Psoas muscle (tissue), 8 donors: ENCODE results near the gene CNEP1R1. TPM values are rescaled to one million over a fixed set of nuclear protein-coding genes. Genes with fewer than 3 reads are reported as not detected.

Experiments
- ATAC-seq, 4 donors: fragments of 200-7000 bp; cut with Tn5 transposase; one replicate each; pipeline ENCODE4 v1.9.1; 2020; ENCODE audit warnings: moderate library complexity in 3 of 4, mild to moderate bottlenecking in 2 of 4
- DNase-seq, 2 donors: peaks; one replicate each; pipeline ENCODE4 v3.0.0-alpha.2; 2020
- H3K27ac ChIP-seq: fragments of 200-600 bp; one replicate; pipeline ENCODE4 v1.8.0; 2022
- H3K27me3 ChIP-seq, 3 donors: fragments of 200-600 bp in 1 of 3; one replicate each; pipeline versions ENCODE4 v1.6.1 to v1.8.0; 2013 to 2022; ENCODE audit warnings: low read length in 2 of 3, mild to moderate bottlenecking in 2 of 3, moderate library complexity in 1 of 3; ENCODE audit not compliant: insufficient read depth in 3 of 3
- H3K36me3 ChIP-seq, 2 donors: fragments of 200-600 bp in 1 of 2; one replicate each; pipeline versions ENCODE4 v1.6.1 to v1.8.0; 2013 to 2022; ENCODE audit warnings: low read depth in 1 of 2, mild to moderate bottlenecking in 1 of 2, moderate library complexity in 1 of 2; ENCODE audit not compliant: insufficient read depth in 1 of 2
- H3K4me1 ChIP-seq: fragments of 200-600 bp; one replicate; pipeline ENCODE4 v1.8.0; 2022
- H3K4me3 ChIP-seq: fragments of 200-600 bp; one replicate; pipeline ENCODE4 v1.8.0; 2022; ENCODE audit warnings: mild to moderate bottlenecking
- H3K9me3 ChIP-seq: fragments of 200-600 bp; one replicate; pipeline ENCODE4 v1.8.0; 2022
- CTCF ChIP-seq: fragments of 200-600 bp; IDR thresholded peaks from one replicate; pipeline ENCODE4 v1.8.0; 2022; ENCODE audit warnings: antibody characterized with exemption
- WGBS, 3 donors: extraction: QIAGEN DNeasy Blood & Tissue Kit; methylation state at CpG; one replicate each; pipeline versions ENCODE4 v1.1.6 to v1.1.7; 2013; 5-methylcytosine and 5-hydroxymethylcytosine counted together
- intact Hi-C, 2 donors: fragments of 100-400 bp; cut with DNase I; formaldehyde crosslinking; loops; one replicate each; pipeline versions ENCODE4 v1.11.0 to v1.14.2; 2022
- polyA plus RNA-seq, 3 donors: library from polyadenylated mRNA; stranded (reverse); fragments of 200-250 nt; gene quantifications; one replicate each; pipeline ENCODE4 v1.2.3, GENCODE V29; 2013
- total RNA-seq, 4 donors: library from RNA; stranded (reverse); fragmentation: NEBNext Ultra II Directional in 2 of 4; extraction: Animal tissue kit (Norgen Biotek cat#: 25700) in 2 of 4; gene quantifications; one replicate each; pipeline versions ENCODE4 v1.2.1 to v1.2.4, GENCODE V29; 2021 to 2023
- donor health status: healthy with polysubstance abuse.
- donor health status: DM: no; HTN: no; CAD: no; lungs with moderate emphysema.
- donor health status: Bipolar disorder and iron deficiency.
- donor health status: healthy.
- donor health status: DM: yes; HTN: yes; CAD: no.
- donor health status: DM: no; HTN: no; CAD: no.
- donor health status: DM: no; HTN: no; CAD: no.
- donor health status: DM: yes; HTN: yes; CAD: no.

The CNEP1R1 gene
- total and polyA plus RNA-seq, 7 donors: 10.9 to 45.5 (median 15.3) TPM

DNA sequence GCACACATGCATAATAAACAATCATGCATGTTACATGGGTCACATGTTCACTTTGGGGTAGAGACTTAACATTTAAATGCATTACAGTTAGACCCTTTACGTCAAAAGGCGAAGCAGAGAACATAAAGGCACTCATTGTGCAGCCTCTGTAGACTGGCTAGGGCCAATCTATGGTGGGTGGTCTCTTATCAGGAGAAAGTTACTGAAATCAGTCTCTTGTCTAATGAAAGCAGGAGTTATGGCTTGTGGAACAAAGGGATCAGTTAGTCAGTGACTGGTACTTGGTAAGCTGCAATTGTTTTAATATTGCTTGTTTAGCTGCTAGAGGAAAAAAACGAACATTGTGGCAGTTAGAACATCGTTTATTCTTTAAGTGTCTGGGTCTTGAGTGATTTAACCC, 1.4 kb upstream of the CNEP1R1 start:
- WGBS, 3 donors: 45 to 51% (median 49%) methylated on average over 4 of the region's 4 CpGs
- TF ChIP-seq CTCF: no peak

DNA sequence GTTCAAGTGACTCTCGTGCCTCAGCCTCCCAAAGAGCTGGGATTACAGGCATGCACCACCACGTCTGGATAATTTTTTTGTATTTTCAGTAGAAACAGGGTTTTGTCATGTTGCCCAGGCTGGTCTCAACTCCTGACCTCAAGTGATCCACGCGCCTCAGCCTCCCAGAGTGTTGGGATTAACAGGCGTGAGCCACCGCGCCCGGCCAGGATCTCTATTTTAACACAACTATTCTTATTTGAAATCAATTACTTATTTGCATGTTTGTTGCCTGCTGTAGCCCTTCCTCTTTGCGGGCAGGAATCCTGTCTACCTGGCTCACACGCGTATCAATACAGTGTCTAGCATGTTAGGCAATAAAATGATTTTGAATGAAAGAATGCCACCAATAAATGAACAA, 818 bp upstream of the CNEP1R1 start:
- H3K36me3 ChIP-seq: peaks cover 0 to 14% of the 10 kb centered on the region in 2 donors
- H3K27ac ChIP-seq: no peak overlapping the region
- peaks cover 10% of the 10 kb centered on the region for H3K4me1 ChIP-seq
- ATAC-seq (no peak), DNase-seq (no peak)
- TF ChIP-seq CTCF: no peak
- no peaks in the 10 kb centered on the region for H3K9me3 ChIP-seq
- WGBS, 3 donors: 89 to 93% (median 90%) methylated on average over 11 of the region's 11 CpGs
- intact Hi-C loops: loop anchor here in 1 of 2 donors (2.0 to 10.0 kb wide), 5 partner anchors 43 to 781 kb away; partner anchors contain the start of gene BRD7
- no peaks in the 10 kb centered on the region for H3K27me3 ChIP-seq
- H3K4me3 ChIP-seq: no peak overlapping the region

More for the DNA sequence above, 1.4 kb upstream of the CNEP1R1 start:
- ATAC-seq: no peak
- Histone ChIP-seq H3K4me3 (no peak overlapping the region), H3K27ac (no peak overlapping the region), H3K36me3 (peaks cover 0 to 9% of the 10 kb centered on the region in 2 donors), H3K9me3 (no peaks in the 10 kb centered on the region), H3K4me1 (peaks cover 10% of the 10 kb centered on the region), H3K27me3 (no peaks in the 10 kb centered on the region)
- DNase-seq: no peak
- intact Hi-C loops: loop anchor here in 1 of 2 donors (2.0 to 10.0 kb wide), 5 partner anchors 43 to 781 kb away; partner anchors contain the start of gene BRD7

DNA sequence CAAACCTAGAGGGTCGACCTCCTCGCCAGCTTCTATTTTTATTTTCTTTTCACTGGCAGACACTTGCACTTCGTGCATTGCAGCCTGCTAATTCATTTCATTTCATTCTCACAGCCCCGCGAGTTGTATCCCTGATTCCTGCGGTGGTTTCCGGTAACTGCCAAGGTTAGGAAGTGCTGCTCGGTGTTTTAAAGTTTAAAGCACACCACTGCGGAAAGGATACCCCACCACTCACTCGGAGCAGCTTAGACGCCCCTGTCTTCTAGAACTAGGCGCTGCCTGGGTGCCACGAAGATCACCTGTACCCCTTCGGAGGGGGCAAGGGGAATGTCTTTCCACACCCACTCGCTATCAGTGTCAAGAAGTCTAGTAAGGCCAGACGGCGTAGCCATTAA, 509 bp downstream of the CNEP1R1 start:
- intact Hi-C loops: loop anchor here in 1 of 2 donors (2.0 to 10.0 kb wide), 5 partner anchors 41 to 779 kb away; partner anchors contain the start of gene BRD7
- 0% methylated on average over 17 of the region's 17 CpGs for WGBS, 3 donors
- peaks cover 10% of the 10 kb centered on the region for H3K4me1 ChIP-seq
- peaks cover 0 to 26% of the 10 kb centered on the region in 2 donors for H3K36me3 ChIP-seq
- peak overlapping the region; percentile 85 for H3K27ac ChIP-seq
- DNase-seq (no peak), ATAC-seq (peak in 1 of 4 donors; percentile 4)
- H3K9me3 ChIP-seq: no peaks in the 10 kb centered on the region
- H3K4me3 ChIP-seq: peak overlapping the region; percentile 100
- no peaks in the 10 kb centered on the region for H3K27me3 ChIP-seq
- TF ChIP-seq CTCF: no peak

GRCh38 chr16:50027829-50028228, 2.8 kb downstream of the CNEP1R1 start:
- Histone ChIP-seq H3K4me1 (peaks cover 10% of the 10 kb centered on the region), H3K27me3 (no peaks in the 10 kb centered on the region), H3K9me3 (no peaks in the 10 kb centered on the region), H3K4me3 (no peak overlapping the region), H3K27ac (no peak overlapping the region), H3K36me3 (peaks cover 5 to 49% of the 10 kb centered on the region in 2 donors)
- WGBS, 3 donors: 84 to 94% (median 88%) methylated on average over 5 of the region's 5 CpGs
- no peak for DNase-seq
- ATAC-seq: no peak
- TF ChIP-seq CTCF: no peak
- intact Hi-C loops: loop anchor here in 1 of 2 donors (10.0 kb wide), 3 partner anchors 337 to 777 kb away; partner anchors contain the start of gene BRD7

DNA sequence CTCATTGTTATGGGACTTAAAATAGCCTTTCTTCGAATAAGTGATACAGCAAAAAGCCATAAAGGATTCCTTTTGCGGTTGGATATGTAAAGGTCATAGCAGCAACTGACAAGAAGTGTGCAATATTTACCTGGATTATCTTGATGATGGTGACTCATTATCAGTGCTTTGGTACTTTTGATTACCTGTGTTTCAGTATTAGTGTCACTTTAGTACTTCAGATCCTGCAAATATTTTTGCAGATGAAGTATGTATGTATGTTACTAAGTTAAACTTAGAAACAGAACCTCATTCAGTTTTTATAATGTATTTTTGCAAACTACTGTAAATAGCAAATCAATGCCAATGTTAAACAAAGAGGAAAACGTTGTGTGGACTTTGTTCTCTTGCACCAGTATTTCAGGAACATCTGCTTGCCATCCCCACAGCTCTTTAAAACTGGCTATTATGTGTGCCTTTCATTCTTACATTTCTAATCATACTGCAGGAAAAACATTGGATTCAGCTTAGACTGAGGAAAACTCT, 10.5 kb downstream of the CNEP1R1 start:
- WGBS, 3 donors: 79 to 87% (median 84%) methylated on average over 3 of the region's 3 CpGs
- H3K27ac ChIP-seq: no peak overlapping the region
- H3K27me3 ChIP-seq: no peaks in the 10 kb centered on the region
- H3K4me3 ChIP-seq: no peak overlapping the region
- DNase-seq (no peak), ATAC-seq (no peak)
- no peaks in the 10 kb centered on the region for H3K9me3 ChIP-seq
- no peak for TF ChIP-seq CTCF
- H3K36me3 ChIP-seq: peaks cover 5 to 77% of the 10 kb centered on the region in 2 donors
- intact Hi-C loops: no loop called here
- H3K4me1 ChIP-seq: peaks cover 3% of the 10 kb centered on the region
